OCI-LY7 (cell line): ENCODE measurements around the gene CLIP3. TPM values are rescaled to one million over a fixed set of nuclear protein-coding genes. Genes with fewer than 3 reads are reported as not detected.

ENCODE experiments used
- BruUV-seq: library from RNA; stranded (reverse); fragments of 400-500 nt; replicated peaks from 2 replicates; lab custom pipeline; 2021; lab: Mats Ljungman, UMichigan
- CTCF ChIA-PET: fragments of 300-600 bp; sonication (Branson Sonifier 250); formaldehyde crosslinking; loops from one replicate; lab custom pipeline; 2022; ENCODE audit warnings: antibody characterized with exemption; ENCODE audit not compliant: unreplicated experiment; lab: Charles Lee
- POLR2A ChIA-PET: fragments of 300-600 bp; sonication (Branson Sonifier 250); formaldehyde crosslinking; loops from one replicate; lab custom pipeline; 2022; ENCODE audit warnings: antibody characterized with exemption; lab: Charles Lee
- DNase-seq: peaks from one replicate; pipeline ENCODE4 v3.0.0-alpha.2; 2015; ENCODE audit warnings: low spot score
- H2AFZ ChIP-seq: fragments of 200-600 bp; sonication (generic), shearing (Covaris generic); 2 replicates; pipeline ENCODE4 v1.6.1; 2014; ENCODE audit warnings: mild to moderate bottlenecking, antibody characterized with exemption, low read length, moderate library complexity
- H3K27ac ChIP-seq: fragments of 200-600 bp; sonication (generic); 2 replicates; pipeline ENCODE4 v1.5.1; 2014; ENCODE audit warnings: mixed run types, low read depth, mild to moderate bottlenecking, moderate library complexity, low read length, inconsistent platforms; ENCODE audit not compliant: poor library complexity, severe bottlenecking
- H3K36me3 ChIP-seq: fragments of 200-600 bp; sonication (generic); 2 replicates; pipeline ENCODE4 v1.6.1; 2014; ENCODE audit warnings: mild to moderate bottlenecking, antibody characterized with exemption, low read length, moderate library complexity, mixed read lengths; ENCODE audit not compliant: insufficient read depth
- H3K4me1 ChIP-seq: fragments of 200-600 bp; sonication (generic); 2 replicates; pipeline ENCODE4 v1.5.1; 2014; ENCODE audit warnings: mild to moderate bottlenecking, low read length; ENCODE audit not compliant: insufficient read depth, poor library complexity, severe bottlenecking
- H3K4me2 ChIP-seq: fragments of 200-600 bp; sonication (generic); 2 replicates; pipeline ENCODE4 v1.6.1; 2014; ENCODE audit warnings: mild to moderate bottlenecking, low read length
- H3K4me3 ChIP-seq: fragments of 200-600 bp; sonication (generic); 2 replicates; pipeline ENCODE4 v1.5.1; 2014; ENCODE audit warnings: mild to moderate bottlenecking, low read depth, low read length; ENCODE audit not compliant: poor library complexity, severe bottlenecking
- H3K79me2 ChIP-seq: fragments of 200-600 bp; sonication (generic); 2 replicates; pipeline ENCODE4 v1.6.1; 2016; ENCODE audit warnings: low read depth, mild to moderate bottlenecking, low read length, moderate library complexity, mixed read lengths; ENCODE audit not compliant: insufficient read depth
- H3K9me2 ChIP-seq: fragments of 200-600 bp; sonication (generic); 2 replicates; pipeline ENCODE4 v1.6.1; 2016; ENCODE audit warnings: mild to moderate bottlenecking, low read length, mixed read lengths; ENCODE audit not compliant: insufficient read depth
- H3K9me3 ChIP-seq: fragments of 200-600 bp; sonication (generic); 2 replicates; pipeline ENCODE4 v1.6.1; 2014; ENCODE audit warnings: mild to moderate bottlenecking, mixed run types, low read length, mixed read lengths
- H4K20me1 ChIP-seq: fragments of 200-600 bp; sonication (generic); 2 replicates; pipeline ENCODE4 v1.6.1; 2014; ENCODE audit warnings: mild to moderate bottlenecking, antibody characterized with exemption, low read length, moderate library complexity, mixed read lengths; ENCODE audit not compliant: insufficient read depth
- CTCF ChIP-seq: fragments of 200-600 bp; sonication (generic); conservative IDR thresholded peaks from 2 replicates; pipeline ENCODE4 v1.5.1; 2014; ENCODE audit warnings: mild to moderate bottlenecking, antibody characterized with exemption, low read length, moderate library complexity, mixed read lengths
- EZH2phosphoT487 ChIP-seq: fragments of 200-600 bp; sonication (generic); IDR thresholded peaks from 2 replicates; pipeline ENCODE4 v1.6.1; 2018; ENCODE audit warnings: low read depth, borderline replicate concordance, mild to moderate bottlenecking, mixed run types, antibody characterized with exemption, low read length, moderate library complexity, mixed read lengths
- intact Hi-C: fragments of 100-400 bp; cut with micrococcal nuclease; formaldehyde crosslinking; loops from one replicate; pipeline ENCODE4 v1.10.0; 2022; ENCODE audit not compliant: unreplicated experiment
- total RNA-seq, 2 experiments: library from RNA; depleted of rRNA in 1 of 2; stranded (reverse); fragments of >200 nt in 1 of 2; shearing (Covaris generic) in 1 of 2; gene quantifications; 2 replicates each; pipeline ENCODE4 v1.2.3, GENCODE V29; 2014 to 2022

The CLIP3 gene
- total RNA-seq, 2 experiments from 2014 or later = 0.66 to 2.4 TPM

- Histone ChIP-seq H3K4me2 (no peak overlapping the region), H3K4me3 (no peak overlapping the region), H3K4me1 (no peaks in the 10 kb centered on the region), H3K79me2 (no peaks in the 10 kb centered on the region), H4K20me1 (no peaks in the 10 kb centered on the region), H3K36me3 (peaks cover 6% of the 10 kb centered on the region; the same call in 1 of the 2 replicates), H2AFZ (no peak overlapping the region), H3K9me2 (no peaks in the 10 kb centered on the region), H3K27ac (no peak overlapping the region), H3K9me3 (no peaks in the 10 kb centered on the region)
- BruUV-seq = no TSS peak
- TF ChIP-seq CTCF (no peak), EZH2phosphoT487 (no peak)
- CTCF ChIA-PET = no interaction called here
- intact Hi-C loops = no loop called here
- POLR2A ChIA-PET = no interaction called here
- no peak for DNase-seq
Observed at GRCh38 chr19:36006955-36007354, 25.7 kb downstream of the CLIP3 start.

GRCh38 chr19:36003284-36003683 lies 29.4 kb downstream of the CLIP3 start:
- Histone ChIP-seq H3K9me3 (no peaks in the 10 kb centered on the region), H3K9me2 (no peaks in the 10 kb centered on the region)
- POLR2A ChIA-PET = no interaction called here

More at GRCh38 chr19:36003284-36003683, 29.4 kb downstream of the CLIP3 start:
- intact Hi-C loops = no loop called here
- no peak for DNase-seq
- H3K4me3 ChIP-seq = no peak overlapping the region
- H3K4me1 ChIP-seq = no peaks in the 10 kb centered on the region
- no peak for TF ChIP-seq CTCF
- TF ChIP-seq EZH2phosphoT487 = no peak
- no peak overlapping the region for H3K4me2 ChIP-seq
- H2AFZ ChIP-seq = no peak overlapping the region
- CTCF ChIA-PET = no interaction called here
- BruUV-seq = no TSS peak
- 0 out of 2 replicates have a peak, but pooled peaks cover 4% of the 10 kb centered on the region for H4K20me1 ChIP-seq
- peaks cover 21% of the 10 kb centered on the region for H3K36me3 ChIP-seq
- peaks cover 6% of the 10 kb centered on the region; the same call in 1 of the 2 replicates for H3K79me2 ChIP-seq
- H3K27ac ChIP-seq = no peak overlapping the region
